CD4-positive, alpha-beta T cell (primary cell): ENCODE data around the gene PLPP7. TPM values are rescaled to one million over a fixed set of nuclear protein-coding genes. Genes with fewer than 3 reads are reported as not detected.
A peak's percentile ranks its signal among the peaks of the same experiment; 100 is the strongest.
"Not testable (repeated sequence)": the region's sequence is repeated elsewhere in the genome, so short reads cannot be mapped to it uniquely, and the experiment has no call there.

Source experiments
- ATAC-seq: fragments of 200-7000 bp; cut with Tn5 transposase; one replicate; pipeline ENCODE4 v1.10.0; 2022; ENCODE audit warnings: mild to moderate bottlenecking; ENCODE audit not compliant: poor library complexity
- CTCF ChIA-PET: fragments of 350-600 bp; sonication (Branson Sonifier 250); formaldehyde crosslinking; loops from one replicate; lab custom pipeline; 2021; ENCODE audit warnings: antibody characterized with exemption, inconsistent platforms; lab: Charles Lee
- POLR2A ChIA-PET: fragments of 350-600 bp; sonication (Branson Sonifier 250); formaldehyde crosslinking; loops from one replicate; lab custom pipeline; 2021; ENCODE audit warnings: antibody characterized with exemption, inconsistent platforms; lab: Charles Lee
- DNase-seq, 14 experiments: peaks; one replicate each; pipeline ENCODE4 v3.0.0-alpha.2; 2013 to 2020; ENCODE audit warnings: mixed read lengths in 2 of 14
- H3K27ac ChIP-seq, 2 donors: one replicate each; pipeline versions ENCODE4 v1.5.1 to v1.7.0; 2013; ENCODE audit warnings: low read length in 2 of 2, low read depth in 1 of 2, mild to moderate bottlenecking in 1 of 2
- H3K27me3 ChIP-seq, 2 experiments: 1 replicate in 1 of 2; 2 replicates in 1 of 2; pipeline versions ENCODE4 v1.6.1 to v1.7.0; 2013; ENCODE audit warnings: low read length in 2 of 2, control low read depth in 1 of 2, mild to moderate bottlenecking in 1 of 2, moderate library complexity in 1 of 2; ENCODE audit not compliant: insufficient read depth in 2 of 2, control insufficient read depth in 1 of 2
- H3K36me3 ChIP-seq: one replicate; pipeline ENCODE4 v1.6.1; 2013; ENCODE audit warnings: low read length, control low read depth; ENCODE audit not compliant: insufficient read depth
- H3K4me1 ChIP-seq: one replicate; pipeline ENCODE4 v1.6.1; 2013; ENCODE audit warnings: low read length, control low read depth; ENCODE audit not compliant: insufficient read depth
- H3K4me3 ChIP-seq: one replicate; pipeline ENCODE4 v1.5.1; 2013; ENCODE audit warnings: mild to moderate bottlenecking, low read length, moderate library complexity
- H3K9me3 ChIP-seq, 2 experiments: 1 replicate in 1 of 2; 2 replicates in 1 of 2; pipeline versions ENCODE4 v1.6.1 to v1.7.0; 2013; ENCODE audit warnings: low read length in 2 of 2, mild to moderate bottlenecking in 2 of 2, control low read depth in 1 of 2, moderate library complexity in 1 of 2; ENCODE audit not compliant: control insufficient read depth in 1 of 2, insufficient read depth in 1 of 2
- H3K27ac Mint-ChIP-seq: one replicate; pipeline ENCODE4 v1.8.0; 2020; ENCODE audit warnings: mixed read lengths
- H3K27me3 Mint-ChIP-seq: one replicate; pipeline ENCODE4 v1.8.0; 2021; ENCODE audit warnings: mixed read lengths
- H3K36me3 Mint-ChIP-seq: one replicate; pipeline ENCODE4 v1.8.0; 2021; ENCODE audit warnings: low read depth, mixed read lengths
- H3K4me1 Mint-ChIP-seq: one replicate; pipeline ENCODE4 v1.8.0; 2021; ENCODE audit warnings: low read depth, mixed read lengths
- H3K4me3 Mint-ChIP-seq: one replicate; pipeline ENCODE4 v1.8.0; 2020; ENCODE audit warnings: mild to moderate bottlenecking, mixed read lengths
- H3K9me3 Mint-ChIP-seq: one replicate; pipeline ENCODE4 v1.8.0; 2020; ENCODE audit warnings: mixed read lengths
- intact Hi-C, 2 experiments: fragments of 100-400 bp; cut with DNase I in 1 of 2; cut with micrococcal nuclease in 1 of 2; formaldehyde crosslinking; loops; one replicate each; pipeline versions ENCODE4 v1.15.1 to v1.9.0; 2023 to 2025; cut with DNase I, micrococcal nuclease
- total RNA-seq, 174 experiments: library from RNA in 2 of 174; stranded (reverse) in 2 of 174; gene quantifications; one replicate each; pipeline ENCODE4 v1.2.3 and lab custom pipeline; 2021 to 2026
- TF ChIP-seq, protein P1 (sequence below): fragments of 200-600 bp; IDR thresholded peaks from one replicate; pipeline ENCODE4 v1.8.0; 2022; ENCODE audit warnings: antibody characterized with exemption, mild to moderate bottlenecking

PLPP7 gene
- total RNA-seq, 2 experiments from 2014 or later: 0.22 TPM; not detected in 1

DNA sequence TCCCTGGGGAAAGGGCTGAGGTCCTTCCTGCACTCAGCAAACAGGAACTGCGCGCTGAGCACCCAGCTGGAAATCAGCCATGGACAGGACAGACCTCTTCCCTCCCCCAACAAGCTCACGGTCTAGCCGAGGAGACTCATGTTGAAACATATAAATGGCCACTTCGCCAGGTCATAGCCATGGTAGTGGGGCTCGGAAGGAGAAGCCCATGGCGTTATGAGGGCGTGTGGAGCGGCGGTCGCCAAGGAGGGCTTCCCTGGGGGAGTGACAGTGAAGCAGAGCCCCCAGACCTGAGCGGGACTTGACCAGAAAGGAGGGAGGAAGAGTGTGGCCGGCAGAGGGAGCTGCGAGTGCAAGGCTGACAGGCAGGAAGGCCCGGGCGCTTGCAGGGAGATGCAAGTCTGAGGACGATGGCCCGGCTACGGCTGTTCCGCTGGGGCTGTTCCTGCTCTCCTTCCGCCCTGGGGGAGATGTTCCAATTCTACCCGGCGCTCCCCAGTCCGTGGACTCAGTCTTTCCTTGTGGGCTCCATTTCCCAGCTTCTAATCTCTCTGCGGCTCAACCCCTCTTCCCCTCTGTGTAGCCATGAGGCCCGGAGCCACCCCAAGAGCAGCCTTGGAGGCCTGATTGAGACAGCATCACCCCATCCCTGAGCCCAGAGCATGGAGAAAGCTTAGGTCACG is 60.5 kb downstream of the PLPP7 start:
- H3K27me3 Mint-ChIP-seq: no peaks in the 10 kb centered on the region

DNA sequence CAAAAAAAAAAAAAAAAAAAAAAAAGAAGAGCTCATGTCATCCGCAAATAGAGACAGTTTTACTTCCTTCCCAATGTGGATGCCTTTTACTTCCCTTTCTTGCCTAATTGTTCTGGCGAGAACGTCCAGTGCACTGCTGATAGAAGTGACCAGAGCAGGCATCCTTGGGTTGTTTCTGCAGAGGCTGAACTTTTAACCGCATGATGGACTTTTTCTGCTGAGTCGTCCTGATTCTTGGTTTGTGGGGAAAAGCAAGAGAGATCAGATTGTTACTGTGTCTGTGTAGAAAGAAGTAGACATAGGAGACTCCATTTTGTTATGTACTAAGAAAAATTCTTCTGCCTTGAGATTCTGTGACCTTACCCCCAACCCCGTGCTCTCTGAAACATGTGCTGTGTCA is 67.0 kb downstream of the PLPP7 start:
- H3K27me3 Mint-ChIP-seq, CTCF ChIA-PET, intact Hi-C loops, H3K9me3 ChIP-seq, H3K27ac Mint-ChIP-seq, H3K36me3 ChIP-seq, H3K9me3 Mint-ChIP-seq, H3K4me3 Mint-ChIP-seq, H3K27me3 ChIP-seq, ATAC-seq, H3K36me3 Mint-ChIP-seq, H3K4me3 ChIP-seq, H3K27ac ChIP-seq: not testable (repeated sequence)
- DNase-seq: peak in 2 of 14 experiments; percentile 10 to 39
- H3K4me1 Mint-ChIP-seq: peaks cover 25% of the 10 kb centered on the region
- H3K4me1 ChIP-seq: peaks cover 25% of the 10 kb centered on the region
- POLR2A ChIA-PET: interaction anchor here (0.6 to 1.0 kb wide), 2 partner anchors 51 to 137 kb away, joined by 3 to 4 read pairs; no protein-coding TSS in a partner anchor

More for the DNA sequence above, 60.5 kb downstream of the PLPP7 start:
- H3K9me3 ChIP-seq: no peaks in the 10 kb centered on the region
- peak; percentile 99 for ATAC-seq
- Mint-ChIP-seq H3K36me3 (no peaks in the 10 kb centered on the region), H3K27ac (peak overlapping the region; percentile 30), H3K4me1 (peaks cover 9% of the 10 kb centered on the region), H3K9me3 (no peaks in the 10 kb centered on the region), H3K4me3 (no peak overlapping the region)
- TF ChIP-seq, protein P1, sequence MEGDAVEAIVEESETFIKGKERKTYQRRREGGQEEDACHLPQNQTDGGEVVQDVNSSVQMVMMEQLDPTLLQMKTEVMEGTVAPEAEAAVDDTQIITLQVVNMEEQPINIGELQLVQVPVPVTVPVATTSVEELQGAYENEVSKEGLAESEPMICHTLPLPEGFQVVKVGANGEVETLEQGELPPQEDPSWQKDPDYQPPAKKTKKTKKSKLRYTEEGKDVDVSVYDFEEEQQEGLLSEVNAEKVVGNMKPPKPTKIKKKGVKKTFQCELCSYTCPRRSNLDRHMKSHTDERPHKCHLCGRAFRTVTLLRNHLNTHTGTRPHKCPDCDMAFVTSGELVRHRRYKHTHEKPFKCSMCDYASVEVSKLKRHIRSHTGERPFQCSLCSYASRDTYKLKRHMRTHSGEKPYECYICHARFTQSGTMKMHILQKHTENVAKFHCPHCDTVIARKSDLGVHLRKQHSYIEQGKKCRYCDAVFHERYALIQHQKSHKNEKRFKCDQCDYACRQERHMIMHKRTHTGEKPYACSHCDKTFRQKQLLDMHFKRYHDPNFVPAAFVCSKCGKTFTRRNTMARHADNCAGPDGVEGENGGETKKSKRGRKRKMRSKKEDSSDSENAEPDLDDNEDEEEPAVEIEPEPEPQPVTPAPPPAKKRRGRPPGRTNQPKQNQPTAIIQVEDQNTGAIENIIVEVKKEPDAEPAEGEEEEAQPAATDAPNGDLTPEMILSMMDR: peak; percentile 92
- H3K36me3 ChIP-seq: no peaks in the 10 kb centered on the region
- intact Hi-C loops: loop anchor here (1.0 to 5.0 kb wide), 6 partner anchors 23 to 397 kb away; partner anchors contain the start of gene PRRC2B (in 1 of the 2)
- no peak overlapping the region for H3K4me3 ChIP-seq
- peaks cover 11% of the 10 kb centered on the region for H3K4me1 ChIP-seq
- CTCF ChIA-PET: interaction anchor here (0.6 to 2.9 kb wide), 25 partner anchors 11 to 229 kb away, joined by 3 to 38 read pairs (median 3); no protein-coding TSS in a partner anchor
- no peak overlapping the region for H3K27ac ChIP-seq
- POLR2A ChIA-PET: interaction anchor here (0.6 to 2.3 kb wide), 7 partner anchors 23 to 78 kb away, joined by 3 to 12 read pairs (median 4); no protein-coding TSS in a partner anchor
- no peaks in the 10 kb centered on the region for H3K27me3 ChIP-seq
- DNase-seq: peak; percentile 82 to 92 (median 88)

DNA sequence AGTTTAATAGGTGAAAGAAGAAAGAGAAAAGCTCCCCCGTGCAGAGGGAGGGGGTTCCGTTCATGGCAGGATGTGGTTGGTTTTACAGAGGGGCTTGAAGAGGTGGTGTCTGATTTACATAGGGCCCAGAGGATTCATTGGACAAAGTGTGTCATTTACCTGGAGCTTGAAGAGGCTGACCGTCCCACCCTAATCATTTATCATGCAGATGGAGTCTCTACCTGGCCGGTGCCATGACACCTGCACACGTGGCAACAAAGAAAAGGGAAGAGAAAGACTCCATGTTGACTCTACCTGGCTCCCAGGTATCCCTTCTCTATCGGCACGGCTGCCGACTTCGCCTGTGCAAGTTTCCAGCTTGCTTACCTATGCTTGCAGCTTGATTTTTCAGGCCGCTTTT is 69.0 kb downstream of the PLPP7 start:
- no peaks in the 10 kb centered on the region for H3K36me3 ChIP-seq
- TF ChIP-seq, protein P1: no peak
- no peaks in the 10 kb centered on the region for H3K36me3 Mint-ChIP-seq
- ChIA-PET POLR2A (interaction anchor here (0.9 to 1.6 kb wide), 6 partner anchors 14 to 142 kb away, joined by 3 to 19 read pairs (median 6); no protein-coding TSS in a partner anchor), CTCF (no interaction called here)
- peaks cover 28% of the 10 kb centered on the region for H3K4me1 ChIP-seq
- no peak overlapping the region for H3K27ac ChIP-seq
- intact Hi-C loops: no loop called here
- H3K27ac Mint-ChIP-seq: peak overlapping the region; percentile 56
- no peaks in the 10 kb centered on the region for H3K9me3 Mint-ChIP-seq
- no peaks in the 10 kb centered on the region for H3K9me3 ChIP-seq
- H3K27me3 ChIP-seq: no peaks in the 10 kb centered on the region
- ATAC-seq (peak; percentile 73), DNase-seq (peak in 7 of 14 experiments; percentile 15 to 51 (median 34))
- H3K4me3 ChIP-seq: peak overlapping the region; percentile 44
- no peaks in the 10 kb centered on the region for H3K27me3 Mint-ChIP-seq
- H3K4me3 Mint-ChIP-seq: peak overlapping the region; percentile 60
- H3K4me1 Mint-ChIP-seq: peaks cover 31% of the 10 kb centered on the region

Other genes starting within 250 kb of the PLPP7 start
- not detected for gene AIF1L, start 193.2 kb upstream of the PLPP7 start, total RNA-seq
- gene NUP214, start 164.1 kb upstream of the PLPP7 start, total RNA-seq: 100 to 1,000 TPM; 105 to 107 TPM
- gene FAM78A, start 13.2 kb upstream of the PLPP7 start, total RNA-seq: 10 to 100 TPM; 62.4 to 62.7 TPM
- gene PRRC2B, start 104.4 kb downstream of the PLPP7 start, total RNA-seq: 100 to 1,000 TPM; 256 to 268 TPM
- 10 to 100 TPM; 50.1 to 50.5 TPM for gene POMT1, start 213.2 kb downstream of the PLPP7 start, total RNA-seq
- 10 to 100 TPM; 22.1 to 22.5 TPM for gene UCK1, start 241.5 kb downstream of the PLPP7 start, total RNA-seq